ENCODE results near the gene NUDT7. TPM values are rescaled to one million over a fixed set of nuclear protein-coding genes. Genes with fewer than 3 reads are reported as not detected.

Gene NUDT7
- total and polyA plus RNA-seq, 2 donors (not counting 3 experiments of a cell fraction or from before 2014, with no cell fraction given), result 6.2 to 6.5 TPM

- no peaks in the 10 kb centered on the region for H3K9me1 ChIP-seq (replicated peaks; ENCODE audit: control insufficient read depth, extremely low read depth, insufficient read depth, low read length)
- FAIRE-seq (no peak), DNase-seq (ENCODE audit: low read depth, low spot score) (no peak)
- CTCF ChIA-PET, result no interaction called here
- no peaks in the 10 kb centered on the region for H3K79me2 ChIP-seq (ENCODE audit: control insufficient read depth, insufficient read depth, low read length)
- POLR2A ChIA-PET, result no interaction called here
- no peak overlapping the region for H2AFZ ChIP-seq (ENCODE audit: low read depth, low read length)
- TF ChIP-seq POLR2AphosphoS5 (IDR thresholded peaks at IDR 0.05; ENCODE audit: insufficient read depth, low read depth, low read length), result no peak
- no peak for TF ChIP-seq JUN (IDR thresholded peaks at IDR 0.05; ENCODE audit: borderline replicate concordance, insufficient read depth, insufficient read length, low read depth)
- no peak for TF ChIP-seq GATA2 (IDR thresholded peaks at IDR 0.05; ENCODE audit: insufficient read depth, insufficient read length, low read depth, low read length)
- no peak for TF ChIP-seq EZH2 (IDR thresholded peaks at IDR 0.05; ENCODE audit: borderline replicate concordance, low read depth, low read length, severe bottlenecking)
- no peak for TF ChIP-seq FOS (IDR thresholded peaks at IDR 0.05; ENCODE audit: borderline replicate concordance, insufficient read depth, low read length)
- H3K27ac ChIP-seq (ENCODE audit: insufficient read depth, low read depth, low read length), result no peak overlapping the region
- H3K4me1 ChIP-seq (ENCODE audit: control insufficient read depth, extremely low read depth, insufficient read depth, low read length), result no peaks in the 10 kb centered on the region
- H3K9me3 ChIP-seq (replicated peaks; ENCODE audit: control insufficient read depth, insufficient read depth, low read length), result no peaks in the 10 kb centered on the region
- no peak overlapping the region for H3K9ac ChIP-seq (replicated peaks; ENCODE audit: extremely low read depth, insufficient read depth, low read length)
- BruUV-seq (replicated peaks), result no TSS peak
- no peaks in the 10 kb centered on the region for H4K20me1 ChIP-seq (replicated peaks; ENCODE audit: control insufficient read depth, extremely low read depth, insufficient read depth, low read length)
- dilution Hi-C loops (cut with MboI; ENCODE audit: extremely low pct_ligation_motif_present, low sequenced_read_pairs), result no loop called here
- intact Hi-C loops (cut with micrococcal nuclease), result no loop called here
- H3K36me3 ChIP-seq (ENCODE audit: control insufficient read depth in 2 of 2, extremely low read depth in 1 of 2, insufficient read depth in 2 of 2, low read length in 2 of 2), result no peaks in the 10 kb centered on the region
- H3K4me3 ChIP-seq (replicated peaks in 1 of 3; ENCODE audit: insufficient read depth in 1 of 3, low read depth in 1 of 3, low read length in 3 of 3), result no peak overlapping the region
- no peaks in the 10 kb centered on the region for H3K27me3 ChIP-seq (ENCODE audit: control insufficient read depth in 2 of 2, insufficient read depth in 2 of 2, low read length in 2 of 2)
- no peak overlapping the region for H3K4me2 ChIP-seq (ENCODE audit: insufficient read depth, low read length)
Measured at GRCh38 chr16:77745972-77746371, 23.7 kb downstream of the NUDT7 start.

- FAIRE-seq (no peak), DNase-seq (ENCODE audit: low read depth, low spot score) (no peak)
- POLR2A ChIA-PET, result no interaction called here
- Histone ChIP-seq H3K4me1 (ENCODE audit: control insufficient read depth, extremely low read depth, insufficient read depth, low read length) (no peaks in the 10 kb centered on the region), H3K27ac (ENCODE audit: insufficient read depth, low read depth, low read length) (no peak overlapping the region), H3K9me1 (replicated peaks; ENCODE audit: control insufficient read depth, extremely low read depth, insufficient read depth, low read length) (no peaks in the 10 kb centered on the region), H2AFZ (ENCODE audit: low read depth, low read length) (no peak overlapping the region), H4K20me1 (replicated peaks; ENCODE audit: control insufficient read depth, extremely low read depth, insufficient read depth, low read length) (no peaks in the 10 kb centered on the region), H3K4me3 (replicated peaks in 1 of 3; ENCODE audit: insufficient read depth in 1 of 3, low read depth in 1 of 3, low read length in 3 of 3) (no peak overlapping the region), H3K27me3 (ENCODE audit: control insufficient read depth in 2 of 2, insufficient read depth in 2 of 2, low read length in 2 of 2) (no peaks in the 10 kb centered on the region), H3K4me2 (ENCODE audit: insufficient read depth, low read length) (no peak overlapping the region), H3K9ac (replicated peaks; ENCODE audit: extremely low read depth, insufficient read depth, low read length) (no peak overlapping the region), H3K9me3 (replicated peaks; ENCODE audit: control insufficient read depth, insufficient read depth, low read length) (no peaks in the 10 kb centered on the region), H3K36me3 (ENCODE audit: control insufficient read depth in 2 of 2, extremely low read depth in 1 of 2, insufficient read depth in 2 of 2, low read length in 2 of 2) (no peaks in the 10 kb centered on the region), H3K79me2 (ENCODE audit: control insufficient read depth, insufficient read depth, low read length) (no peaks in the 10 kb centered on the region)
- no TSS peak for BruUV-seq (replicated peaks)
- CTCF ChIA-PET, result interaction anchor here (1.5 kb wide), 1 partner anchor 11 kb away, joined by 4 read pairs; no protein-coding TSS in a partner anchor
- TF ChIP-seq POLR2AphosphoS5 (IDR thresholded peaks at IDR 0.05; ENCODE audit: insufficient read depth, low read depth, low read length) (no peak), GATA2 (IDR thresholded peaks at IDR 0.05; ENCODE audit: insufficient read depth, insufficient read length, low read depth, low read length) (no peak)
- dilution Hi-C loops (cut with MboI; ENCODE audit: extremely low pct_ligation_motif_present, low sequenced_read_pairs) (no loop called here), intact Hi-C loops (cut with micrococcal nuclease) (no loop called here)
Measured at GRCh38 chr16:77748421-77749005, 26.2 kb downstream of the NUDT7 start.

Data from endothelial cell of umbilical vein (primary cell).